NCI-H82 treated with DMSO at 0.1 percent for 48 hours (cell line): ENCODE measurements around the gene DHRS9.
A peak's percentile ranks its signal among the peaks of the same experiment; 100 is the strongest.

Source experiments
- DNase-seq: peaks from one replicate; lab custom pipeline; 2025; ENCODE audit not compliant: unreplicated experiment; lab: John Stamatoyannopoulos, UW

The DHRS9 gene

DNA sequence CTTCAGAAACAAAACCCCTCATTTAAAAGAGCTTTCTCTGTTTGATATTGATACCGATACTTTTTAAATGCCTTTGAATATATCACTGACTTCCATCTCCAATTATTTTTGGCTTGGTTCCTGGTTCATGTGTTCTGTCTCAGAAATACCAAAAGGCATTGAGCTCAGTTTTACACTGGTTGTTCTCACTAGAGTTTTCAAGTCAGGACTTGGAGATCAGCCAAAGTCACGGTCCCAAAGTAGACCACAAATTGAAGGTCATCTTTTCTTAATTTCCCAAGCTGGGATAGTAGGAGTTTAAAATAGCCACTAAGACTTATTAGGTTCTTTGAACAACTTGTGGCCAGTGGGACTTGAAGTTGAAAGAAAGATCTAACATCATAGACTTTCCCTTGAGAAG, 24.2 kb downstream of the DHRS9 start:
- DNase-seq: no peak

GRCh38 chr2:169094676-169095075, 25.3 kb downstream of the DHRS9 start:
- DNase-seq: no peak

DNA sequence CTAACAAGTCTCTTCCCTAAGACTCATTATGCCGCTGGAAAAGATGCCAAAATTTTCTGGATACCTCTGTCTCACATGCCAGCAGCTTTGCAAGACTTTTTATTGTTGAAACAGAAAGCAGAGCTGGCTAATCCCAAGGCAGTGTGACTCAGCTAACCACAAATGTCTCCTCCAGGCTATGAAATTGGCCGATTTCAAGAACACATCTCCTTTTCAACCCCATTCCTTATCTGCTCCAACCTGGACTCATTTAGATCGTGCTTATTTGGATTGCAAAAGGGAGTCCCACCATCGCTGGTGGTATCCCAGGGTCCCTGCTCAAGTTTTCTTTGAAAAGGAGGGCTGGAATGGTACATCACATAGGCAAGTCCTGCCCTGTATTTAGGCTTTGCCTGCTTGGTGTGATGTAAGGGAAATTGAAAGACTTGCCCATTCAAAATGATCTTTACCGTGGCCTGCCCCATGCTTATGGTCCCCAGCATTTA, 26.3 kb downstream of the DHRS9 start:
- DNase-seq: no peak

DNA sequence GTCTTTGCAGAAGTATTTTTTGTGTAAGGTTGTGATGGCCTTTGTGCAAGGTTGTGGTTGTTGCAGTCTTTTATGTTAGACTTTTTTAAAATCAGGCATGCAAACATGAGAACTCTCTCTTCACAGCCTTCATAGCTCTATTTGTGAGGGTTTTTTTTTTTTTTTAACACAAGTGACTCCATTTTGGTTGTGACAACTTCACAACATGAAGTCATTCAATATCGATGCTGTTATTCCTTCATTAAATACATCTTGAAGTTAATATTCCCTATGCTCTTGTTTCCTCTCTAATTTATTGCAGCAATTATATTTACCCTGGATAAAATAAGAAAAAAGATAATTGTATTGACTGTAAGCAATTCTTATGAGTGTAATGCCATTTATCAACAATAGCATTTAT, 35.5 kb downstream of the DHRS9 start:
- DNase-seq: no peak

GRCh38 chr2:169105476-169105875, 36.1 kb downstream of the DHRS9 start:
- no peak for DNase-seq

DNA sequence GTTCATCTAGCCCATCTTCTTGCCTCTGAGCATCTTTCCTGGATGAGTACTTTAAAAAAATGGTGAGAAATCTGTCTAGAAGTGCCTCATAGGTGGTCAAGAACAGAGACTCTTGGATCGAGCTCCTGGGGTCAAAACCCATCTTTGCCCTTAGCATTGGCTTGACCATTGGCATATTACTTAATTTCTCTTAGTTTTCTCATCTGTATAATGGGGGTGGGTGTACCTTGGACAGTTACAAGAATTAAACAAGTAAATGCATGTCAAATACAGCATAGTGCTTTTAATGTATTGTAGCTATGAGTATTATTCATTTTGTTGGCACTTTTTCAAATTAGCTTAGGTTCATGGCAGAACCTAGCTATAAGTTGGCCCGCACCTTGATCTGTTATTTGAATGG, 36.8 kb downstream of the DHRS9 start:
- DNase-seq: no peak

DNA sequence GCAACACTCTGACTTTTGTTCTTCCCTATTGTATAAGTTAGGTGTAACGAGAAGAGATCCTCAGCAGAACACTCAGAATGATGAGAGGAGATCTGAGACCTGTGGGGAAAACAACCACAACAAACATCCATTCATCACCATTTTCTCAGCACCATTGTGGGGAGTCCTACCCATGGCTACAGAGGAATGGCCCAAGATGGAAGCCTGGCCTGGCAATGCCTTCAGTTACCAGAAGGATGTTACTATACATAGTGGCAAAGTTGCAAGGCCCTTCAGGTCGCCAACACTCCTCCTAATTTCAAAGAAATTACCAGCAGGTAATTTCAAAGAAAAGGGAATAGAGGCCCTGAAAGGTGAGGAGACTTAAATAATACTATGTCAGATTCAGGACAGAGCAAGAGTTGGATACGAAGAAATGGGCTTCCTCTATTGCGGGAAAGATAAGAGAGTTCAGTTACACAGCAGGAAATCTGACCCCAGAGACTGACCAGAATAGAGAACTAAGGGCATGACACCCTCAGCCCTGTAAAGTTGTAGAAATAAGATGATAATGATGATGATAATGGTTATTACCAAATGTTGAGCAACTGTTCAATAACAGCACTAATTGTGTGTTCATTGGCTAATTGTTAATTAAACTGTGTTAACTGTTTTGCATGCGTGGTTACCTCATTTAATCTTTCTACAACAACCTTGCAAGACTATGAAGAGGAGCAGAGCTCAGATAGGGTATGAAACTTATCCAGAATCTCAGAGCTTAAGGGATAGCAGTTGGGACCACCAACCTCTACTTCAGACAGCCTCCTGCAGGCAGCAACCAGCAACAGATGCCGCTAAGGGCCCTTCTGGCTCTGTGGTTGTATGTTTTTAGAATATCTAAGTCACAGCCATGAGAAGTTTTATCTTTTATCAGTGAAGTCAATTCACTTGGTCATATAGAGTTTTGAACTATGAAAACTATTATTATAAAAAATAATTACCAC, 37.5 kb downstream of the DHRS9 start:
- no peak for DNase-seq

GRCh38 chr2:169107645-169108044, 38.3 kb downstream of the DHRS9 start:
- DNase-seq: no peak

DNA sequence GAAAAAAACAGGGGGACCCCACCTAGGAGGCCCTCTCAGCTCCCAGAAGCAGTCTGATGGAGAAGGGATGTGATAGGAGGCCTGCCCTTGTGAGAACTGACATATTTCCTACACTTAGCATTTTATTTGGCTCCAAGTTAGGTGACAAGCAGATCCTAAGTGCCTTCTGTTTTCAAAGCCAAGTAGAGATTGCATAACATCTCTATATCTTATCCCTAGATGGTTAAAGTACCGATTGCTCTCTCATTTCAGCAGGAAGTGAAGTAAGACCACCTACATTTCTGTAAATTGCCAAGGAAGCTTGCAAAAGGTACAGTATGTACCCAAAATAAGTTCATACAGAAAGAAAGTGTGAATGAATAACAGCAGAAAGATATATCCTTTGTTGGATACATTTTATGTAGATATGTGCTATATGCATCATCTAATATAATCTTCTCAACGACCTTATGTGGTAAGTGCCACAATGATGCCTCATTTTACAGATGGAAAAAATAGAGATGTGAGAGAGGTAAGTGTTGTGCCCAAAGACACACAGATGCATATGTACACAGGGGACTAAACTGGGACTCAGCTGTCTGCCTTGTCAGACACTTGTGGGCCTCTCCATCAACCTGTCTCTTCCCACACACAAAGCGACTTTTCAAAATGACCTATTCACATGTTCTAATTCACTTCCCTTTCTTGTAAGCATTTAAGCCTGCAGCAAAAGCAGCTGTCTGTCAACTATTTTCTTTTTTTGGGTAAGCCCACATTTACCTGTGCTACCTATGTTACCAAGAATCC, 38.9 kb downstream of the DHRS9 start:
- DNase-seq: no peak

DNA sequence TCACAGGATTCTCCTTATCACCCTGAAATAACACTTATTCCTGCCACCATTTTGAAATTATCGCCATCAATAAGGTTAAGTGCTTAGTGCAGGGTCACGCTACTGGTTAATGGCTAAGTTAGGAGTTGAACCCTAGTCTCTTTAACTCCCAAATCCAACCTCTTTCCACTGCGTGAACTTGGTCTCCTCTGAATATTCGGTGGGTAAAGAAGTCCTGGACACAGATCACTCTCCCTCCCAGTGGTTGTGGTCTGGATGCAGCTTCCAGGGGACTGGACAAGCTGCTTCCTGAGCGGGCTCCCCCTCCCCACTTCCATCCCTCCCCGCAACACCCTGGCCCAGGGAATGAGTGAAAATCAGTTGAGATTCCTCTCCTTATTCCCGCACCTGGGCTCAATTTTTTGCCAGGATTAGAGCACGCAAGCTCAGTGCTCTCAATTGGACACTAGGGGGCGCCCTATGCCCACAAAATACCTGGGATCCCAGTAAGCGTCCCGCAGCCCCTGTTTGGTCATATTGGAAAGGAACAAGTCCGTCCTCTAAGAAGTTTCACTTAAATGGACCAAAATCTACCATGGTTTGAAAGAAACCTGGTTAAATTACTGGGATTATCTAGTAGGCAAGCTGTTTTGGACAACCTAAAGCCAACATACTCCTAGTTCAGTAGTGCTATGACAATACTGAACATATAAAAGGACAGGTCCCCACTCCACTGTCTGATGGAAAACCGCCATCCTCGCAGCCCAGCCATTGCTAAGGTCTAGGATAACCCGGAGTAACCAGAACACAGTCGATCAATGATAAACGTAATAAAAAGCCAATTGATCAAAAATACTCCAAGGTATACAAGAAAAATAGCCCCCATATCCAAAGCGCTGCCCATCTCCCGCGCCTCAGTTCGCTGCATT, 40.4 kb downstream of the DHRS9 start:
- DNase-seq: peak; percentile 27

GRCh38 chr2:169110419-169110818, 41.1 kb downstream of the DHRS9 start:
- DNase-seq: no peak

DNA sequence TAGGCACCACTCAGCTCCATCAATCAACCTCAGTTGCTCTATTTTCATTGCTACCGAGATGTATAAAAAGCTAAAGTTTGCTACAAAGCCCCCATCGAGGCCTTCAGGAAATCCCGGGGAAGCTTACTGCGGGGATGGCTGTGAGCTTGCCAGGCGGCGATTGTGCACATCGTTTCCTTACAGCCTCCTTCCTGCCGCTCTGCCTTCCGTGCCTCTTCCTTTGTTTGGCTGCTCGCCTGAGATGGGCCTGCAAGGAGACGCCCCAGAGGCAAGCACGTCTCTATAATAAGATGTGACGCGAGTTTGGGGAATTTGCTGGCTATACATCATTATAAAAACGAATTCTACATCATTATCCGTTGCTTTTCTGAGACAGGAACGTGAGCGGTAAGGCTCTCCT, 41.6 kb downstream of the DHRS9 start:
- DNase-seq: no peak

DNA sequence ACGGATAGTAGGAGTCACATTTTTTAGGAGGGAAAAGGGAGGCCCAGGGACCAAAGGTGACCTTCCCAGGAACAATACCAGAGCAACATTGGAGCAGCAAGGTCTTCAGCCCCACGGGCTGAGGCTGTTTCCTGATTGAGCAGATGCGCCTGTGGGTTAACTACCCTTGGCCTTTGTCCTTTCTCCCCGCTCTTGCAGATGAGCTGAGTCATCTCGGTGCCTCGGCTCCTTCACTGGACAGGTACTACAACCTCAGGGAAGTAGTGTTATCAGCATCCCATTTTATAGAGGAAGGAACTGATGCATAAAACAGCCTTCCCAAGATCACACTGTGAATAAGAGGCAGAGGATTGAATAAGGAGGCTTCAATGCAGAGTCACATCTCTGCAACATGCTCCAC, 43.5 kb downstream of the DHRS9 start:
- DNase-seq: no peak

DNA sequence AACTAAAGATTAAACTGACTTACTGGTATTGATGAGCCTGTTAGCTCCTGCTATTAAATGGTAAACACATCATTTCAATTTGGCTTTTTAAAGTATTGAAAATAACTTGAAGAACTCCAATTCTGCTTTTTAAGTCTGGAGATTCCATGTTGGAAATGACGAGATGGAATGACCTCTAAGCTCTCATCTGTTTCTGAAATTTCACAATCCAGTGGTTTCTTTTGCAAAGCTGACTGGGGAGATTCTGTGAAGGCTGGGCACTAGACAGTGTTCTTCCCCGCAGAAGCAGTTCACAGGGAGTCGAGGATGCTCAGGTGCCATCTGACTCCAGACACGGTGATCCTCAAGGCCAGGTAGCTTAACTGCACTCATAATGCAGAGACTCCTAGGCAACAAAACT, 44.7 kb downstream of the DHRS9 start:
- DNase-seq: no peak

- no peak for DNase-seq
Observed at GRCh38 chr2:169116327-169116726, 47.0 kb downstream of the DHRS9 start.

GRCh38 chr2:169116993-169117392, 47.6 kb downstream of the DHRS9 start:
- DNase-seq: no peak

GRCh38 chr2:169118060-169118459, 48.7 kb downstream of the DHRS9 start:
- DNase-seq: no peak

DNA sequence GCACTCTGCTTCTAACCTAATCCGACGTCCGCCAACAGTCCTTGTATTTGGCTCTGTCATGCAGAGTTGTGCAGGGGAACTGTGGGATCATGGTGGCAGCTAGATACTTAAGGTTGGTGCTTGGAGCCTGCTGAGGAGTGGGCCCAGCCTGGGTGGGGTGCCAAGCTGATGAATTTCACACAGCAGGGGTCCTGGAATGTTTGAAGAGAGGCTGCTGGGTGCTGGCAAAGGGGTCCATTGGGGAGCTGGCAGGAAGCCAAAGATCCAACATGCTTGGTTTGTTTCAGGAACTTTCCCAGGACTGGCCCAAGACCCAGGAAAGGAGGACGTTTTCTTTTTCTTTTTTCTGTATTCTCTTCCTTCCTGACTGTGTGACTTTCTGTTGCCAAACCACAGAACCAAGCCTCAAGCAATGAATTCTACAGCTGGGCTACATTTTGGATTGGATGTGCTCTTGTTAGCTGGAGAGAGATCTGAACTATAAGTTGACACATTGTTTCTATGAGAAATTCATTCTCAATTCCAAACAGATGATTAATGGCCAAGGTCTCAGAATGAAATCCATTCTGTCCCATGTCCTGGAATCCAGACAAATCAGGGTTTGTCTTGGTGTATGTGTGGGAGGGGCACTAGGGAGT, 49.9 kb downstream of the DHRS9 start:
- DNase-seq: no peak

DNA sequence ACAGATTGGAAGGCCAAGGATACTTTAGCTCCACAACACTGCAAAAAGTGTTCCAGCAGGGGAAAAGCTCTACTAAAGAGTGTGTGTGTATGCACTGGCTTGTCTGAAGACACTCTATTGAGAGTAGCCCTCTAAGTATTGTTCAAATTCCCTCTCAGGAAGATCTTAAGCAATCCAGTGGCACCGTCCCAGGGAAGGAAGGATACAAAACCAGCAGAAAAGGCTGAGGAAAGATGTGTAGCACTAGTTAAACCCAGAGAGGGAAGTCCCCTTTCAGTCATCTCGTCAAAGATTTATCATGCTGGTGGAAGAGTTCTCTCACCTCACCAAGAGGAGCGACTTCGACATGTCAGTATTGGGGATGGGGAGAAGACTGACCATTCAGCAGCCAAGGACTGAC, 50.5 kb downstream of the DHRS9 start:
- DNase-seq: no peak

DNA sequence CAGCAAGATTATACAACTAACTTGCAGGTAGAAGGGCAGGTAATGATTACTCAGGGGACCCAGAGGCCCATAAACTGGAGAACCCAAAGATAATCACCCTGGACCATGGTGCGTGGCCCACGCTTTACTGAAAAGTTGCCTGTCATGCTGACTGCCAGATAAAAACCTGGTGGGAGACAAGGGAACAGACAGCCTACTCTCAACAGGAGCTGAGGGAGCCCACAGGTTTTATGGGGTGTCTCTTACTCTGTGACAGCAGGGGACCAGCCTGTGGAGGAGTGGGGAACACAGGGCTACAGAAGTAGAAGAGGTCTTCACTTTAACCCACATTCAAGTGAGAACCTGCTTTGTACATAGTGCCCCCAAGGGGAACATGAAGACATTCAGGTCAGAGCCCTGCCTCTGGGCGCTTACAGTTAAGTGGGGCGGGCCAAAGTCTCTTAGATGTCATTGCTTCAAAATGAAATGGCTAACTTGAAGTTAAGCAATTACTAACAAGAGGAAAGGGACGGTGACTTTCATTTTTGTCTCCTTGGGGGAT, 60.4 kb downstream of the DHRS9 start:
- no peak for DNase-seq
